ENCODE results near the gene PNPLA2. TPM values are rescaled to one million over a fixed set of nuclear protein-coding genes. Genes with fewer than 3 reads are reported as not detected.

Gene PNPLA2
- total and polyA plus RNA-seq, 2 donors (not counting 1 experiment from before 2014, with no cell fraction given) = 16.2 to 33.9 TPM

DNA sequence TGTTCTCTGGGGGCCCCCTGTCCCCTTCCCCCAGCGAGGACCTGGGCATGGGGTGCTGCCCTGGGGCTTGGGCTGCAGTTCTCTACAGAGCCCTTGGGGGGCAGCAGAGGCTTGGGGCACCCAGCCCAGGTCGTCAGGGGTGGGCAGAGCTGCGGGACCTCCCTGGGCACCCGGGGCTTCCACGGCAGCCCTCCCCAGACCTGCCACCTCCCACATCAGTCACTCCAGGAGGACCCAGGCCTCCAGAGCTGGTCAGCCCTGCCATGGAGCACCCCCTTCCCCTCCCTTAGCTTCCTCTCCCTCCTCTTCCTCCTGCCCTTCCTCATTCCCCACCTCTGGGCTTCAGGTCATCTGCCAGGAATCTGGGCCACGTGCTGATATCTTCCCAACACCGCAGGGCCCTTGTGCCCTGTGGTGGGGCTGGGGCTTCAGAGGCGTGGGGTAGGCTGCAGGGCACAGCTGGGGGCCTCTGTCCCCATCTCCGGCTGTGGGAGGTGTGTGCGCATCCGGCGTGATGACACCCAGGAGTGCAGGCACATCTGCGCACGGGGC is 29.7 kb downstream of the PNPLA2 start:
- no peak overlapping the region for H3K4me2 ChIP-seq (ENCODE audit: extremely low read depth, insufficient read depth, low read length)
- TF ChIP-seq, protein P1, sequence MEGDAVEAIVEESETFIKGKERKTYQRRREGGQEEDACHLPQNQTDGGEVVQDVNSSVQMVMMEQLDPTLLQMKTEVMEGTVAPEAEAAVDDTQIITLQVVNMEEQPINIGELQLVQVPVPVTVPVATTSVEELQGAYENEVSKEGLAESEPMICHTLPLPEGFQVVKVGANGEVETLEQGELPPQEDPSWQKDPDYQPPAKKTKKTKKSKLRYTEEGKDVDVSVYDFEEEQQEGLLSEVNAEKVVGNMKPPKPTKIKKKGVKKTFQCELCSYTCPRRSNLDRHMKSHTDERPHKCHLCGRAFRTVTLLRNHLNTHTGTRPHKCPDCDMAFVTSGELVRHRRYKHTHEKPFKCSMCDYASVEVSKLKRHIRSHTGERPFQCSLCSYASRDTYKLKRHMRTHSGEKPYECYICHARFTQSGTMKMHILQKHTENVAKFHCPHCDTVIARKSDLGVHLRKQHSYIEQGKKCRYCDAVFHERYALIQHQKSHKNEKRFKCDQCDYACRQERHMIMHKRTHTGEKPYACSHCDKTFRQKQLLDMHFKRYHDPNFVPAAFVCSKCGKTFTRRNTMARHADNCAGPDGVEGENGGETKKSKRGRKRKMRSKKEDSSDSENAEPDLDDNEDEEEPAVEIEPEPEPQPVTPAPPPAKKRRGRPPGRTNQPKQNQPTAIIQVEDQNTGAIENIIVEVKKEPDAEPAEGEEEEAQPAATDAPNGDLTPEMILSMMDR (conservative IDR thresholded peaks at IDR 0.05 in 1 of 2, IDR thresholded peaks at IDR 0.05 in 1 of 2; ENCODE audit: low read depth in 1 of 2, low read length in 2 of 2) = peak; percentile 82 to 87
- no peak for TF ChIP-seq EZH2 (IDR thresholded peaks at IDR 0.05; ENCODE audit: low read length, missing control alignments)
- peaks cover 3% of the 10 kb centered on the region for H3K36me3 ChIP-seq (ENCODE audit: control insufficient read depth, insufficient read depth, low read length)
- peak overlapping the region in 1 of 4 experiments; percentile 10 for H3K4me3 ChIP-seq (replicated peaks in 1 of 4; ENCODE audit: control extremely low read depth in 1 of 4, insufficient read depth in 1 of 4, low read depth in 3 of 4, low read length in 4 of 4)
- H3K27me3 ChIP-seq (ENCODE audit: control insufficient read depth, insufficient read depth, low read length) = no peaks in the 10 kb centered on the region
- H4K20me1 ChIP-seq (ENCODE audit: control insufficient read depth, extremely low read depth, insufficient read depth, low read length) = no peaks in the 10 kb centered on the region
- no peak overlapping the region for H2AFZ ChIP-seq (ENCODE audit: low read length)
- no peak for DNase-seq (ENCODE audit: low read depth in 2 of 2)
- H3K9ac ChIP-seq (ENCODE audit: insufficient read depth, low read length) = no peak overlapping the region
- H3K9me3 ChIP-seq (ENCODE audit: control insufficient read depth, insufficient read depth, low read depth, low read length) = no peaks in the 10 kb centered on the region
- no peak overlapping the region for H3K27ac ChIP-seq (ENCODE audit: insufficient read depth, low read length)
- peaks cover 55% of the 10 kb centered on the region for H3K79me2 ChIP-seq (ENCODE audit: control insufficient read depth, insufficient read depth, low read length)
- peaks cover 39% of the 10 kb centered on the region for H3K4me1 ChIP-seq (ENCODE audit: control insufficient read depth, extremely low read depth, insufficient read depth, low read length)

DNA sequence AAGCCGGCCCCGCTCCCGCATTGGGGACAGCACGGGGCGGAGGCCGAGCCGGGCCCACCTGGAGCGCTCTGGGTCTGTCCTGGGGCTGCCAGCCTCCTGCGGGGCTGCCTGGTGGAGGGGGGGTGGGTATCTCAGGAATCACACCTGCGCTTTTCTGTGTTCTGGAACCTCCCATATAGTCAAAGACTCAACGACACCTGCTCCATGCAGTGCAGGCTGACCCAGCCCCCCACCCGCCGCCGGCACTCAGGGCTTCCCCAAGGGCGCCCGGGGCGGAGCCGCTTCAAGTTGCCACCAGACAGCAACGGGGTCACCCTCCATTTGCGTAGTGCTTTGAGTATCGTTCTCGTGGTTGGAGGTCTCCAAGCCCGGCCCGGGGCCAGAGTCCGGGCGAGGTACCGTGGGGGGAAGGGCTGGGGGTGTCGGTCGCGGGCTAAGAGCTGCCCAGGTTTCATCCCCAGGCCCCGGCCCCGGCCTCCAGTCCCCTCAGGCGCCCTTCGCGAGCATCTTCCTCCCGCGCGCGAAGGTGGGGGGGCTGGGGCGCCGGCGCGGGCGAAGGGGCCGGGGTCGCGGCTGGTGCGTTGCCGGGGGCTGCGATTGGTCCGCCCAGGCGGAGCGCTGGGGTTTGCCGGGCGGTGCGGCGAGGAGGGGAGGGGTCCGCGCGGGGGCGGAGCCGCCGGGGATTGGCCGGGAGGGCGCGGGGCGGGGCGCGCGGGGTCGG is 30.6 kb downstream of the PNPLA2 start:
- Histone ChIP-seq H3K4me3 (replicated peaks in 1 of 4; ENCODE audit: control extremely low read depth in 1 of 4, insufficient read depth in 1 of 4, low read depth in 3 of 4, low read length in 4 of 4) (peak overlapping the region; percentile 15 to 57 (median 32)), H4K20me1 (ENCODE audit: control insufficient read depth, extremely low read depth, insufficient read depth, low read length) (no peaks in the 10 kb centered on the region), H2AFZ (ENCODE audit: low read length) (no peak overlapping the region), H3K4me1 (ENCODE audit: control insufficient read depth, extremely low read depth, insufficient read depth, low read length) (peaks cover 39% of the 10 kb centered on the region), H3K36me3 (ENCODE audit: control insufficient read depth, insufficient read depth, low read length) (peaks cover 4% of the 10 kb centered on the region), H3K27me3 (ENCODE audit: control insufficient read depth, insufficient read depth, low read length) (no peaks in the 10 kb centered on the region), H3K9me3 (ENCODE audit: control insufficient read depth, insufficient read depth, low read depth, low read length) (no peaks in the 10 kb centered on the region), H3K9ac (ENCODE audit: insufficient read depth, low read length) (peak overlapping the region; percentile 30), H3K27ac (ENCODE audit: insufficient read depth, low read length) (no peak overlapping the region), H3K4me2 (ENCODE audit: extremely low read depth, insufficient read depth, low read length) (no peak overlapping the region), H3K79me2 (ENCODE audit: control insufficient read depth, insufficient read depth, low read length) (peaks cover 54% of the 10 kb centered on the region)
- DNase-seq (ENCODE audit: low read depth in 2 of 2) = no peak
- TF ChIP-seq EZH2 (IDR thresholded peaks at IDR 0.05; ENCODE audit: low read length, missing control alignments) = no peak
- TF ChIP-seq, protein P1 (conservative IDR thresholded peaks at IDR 0.05 in 1 of 2, IDR thresholded peaks at IDR 0.05 in 1 of 2; ENCODE audit: low read depth in 1 of 2, low read length in 2 of 2) = no peak

DNA sequence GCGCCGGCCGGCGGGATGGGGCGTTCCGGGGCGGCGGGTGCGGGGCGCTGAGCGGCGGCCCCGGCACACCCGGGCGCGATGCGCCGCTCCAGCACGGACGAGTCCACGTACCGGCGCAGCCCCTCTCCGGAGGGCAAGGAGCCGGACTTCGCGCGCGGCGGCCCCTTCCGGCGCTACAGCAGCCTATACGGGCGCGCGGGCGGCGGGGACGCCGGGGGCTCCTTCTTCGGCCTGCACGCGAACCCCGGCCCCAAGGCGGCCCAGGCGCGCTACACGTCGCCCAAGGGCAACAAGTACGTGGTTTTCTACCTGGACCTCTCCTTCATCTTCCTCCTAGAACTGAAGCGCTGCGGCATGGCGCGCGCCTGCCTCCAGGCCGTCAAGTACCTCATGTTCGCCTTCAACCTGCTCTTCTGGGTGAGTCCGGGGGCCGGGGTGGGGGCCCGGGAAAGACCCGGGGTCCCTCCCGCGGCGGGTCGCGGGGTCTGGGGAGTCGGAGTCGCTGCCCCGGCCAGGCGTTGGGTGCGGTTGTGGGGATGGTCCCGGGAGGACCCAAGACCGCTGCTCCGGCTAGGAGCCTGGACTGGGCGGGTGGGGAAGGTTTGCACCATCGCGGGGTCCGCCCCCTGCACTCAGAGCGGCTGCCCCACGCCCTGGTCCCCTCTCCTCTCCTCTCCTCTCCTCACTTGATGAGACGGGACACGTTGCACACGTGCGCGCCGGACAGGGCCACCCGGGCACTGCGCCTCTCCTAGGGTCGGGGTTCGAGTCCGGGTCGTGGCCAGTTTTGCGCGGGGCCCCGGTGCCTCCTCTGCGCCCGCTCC is 31.4 kb downstream of the PNPLA2 start:
- Histone ChIP-seq H3K4me3 (replicated peaks in 1 of 4; ENCODE audit: control extremely low read depth in 1 of 4, insufficient read depth in 1 of 4, low read depth in 3 of 4, low read length in 4 of 4) (peak overlapping the region; percentile 21 to 57 (median 38)), H2AFZ (ENCODE audit: low read length) (no peak overlapping the region), H3K9me3 (ENCODE audit: control insufficient read depth, insufficient read depth, low read depth, low read length) (no peaks in the 10 kb centered on the region), H3K4me1 (ENCODE audit: control insufficient read depth, extremely low read depth, insufficient read depth, low read length) (peaks cover 34% of the 10 kb centered on the region), H3K27ac (ENCODE audit: insufficient read depth, low read length) (no peak overlapping the region), H3K9ac (ENCODE audit: insufficient read depth, low read length) (peak overlapping the region; percentile 16), H3K36me3 (ENCODE audit: control insufficient read depth, insufficient read depth, low read length) (peaks cover 4% of the 10 kb centered on the region), H4K20me1 (ENCODE audit: control insufficient read depth, extremely low read depth, insufficient read depth, low read length) (no peaks in the 10 kb centered on the region), H3K4me2 (ENCODE audit: extremely low read depth, insufficient read depth, low read length) (peak overlapping the region; percentile 51), H3K27me3 (ENCODE audit: control insufficient read depth, insufficient read depth, low read length) (no peaks in the 10 kb centered on the region), H3K79me2 (ENCODE audit: control insufficient read depth, insufficient read depth, low read length) (peaks cover 48% of the 10 kb centered on the region)
- no peak for DNase-seq (ENCODE audit: low read depth in 2 of 2)
- TF ChIP-seq, protein P1 (conservative IDR thresholded peaks at IDR 0.05 in 1 of 2, IDR thresholded peaks at IDR 0.05 in 1 of 2; ENCODE audit: low read depth in 1 of 2, low read length in 2 of 2) = no peak
- no peak for TF ChIP-seq EZH2 (IDR thresholded peaks at IDR 0.05; ENCODE audit: low read length, missing control alignments)
